Mucosa of descending colon (tissue), 3 donors: ENCODE results near the gene JAKMIP2. TPM values are rescaled to one million over a fixed set of nuclear protein-coding genes. Genes with fewer than 3 reads are reported as not detected.
A peak's percentile ranks its signal among the peaks of the same experiment; 100 is the strongest.
"Not testable (repeated sequence)": the region's sequence is repeated elsewhere in the genome, so short reads cannot be mapped to it uniquely, and the experiment has no call there.

ENCODE experiments used
- ATAC-seq: fragments of 200-7000 bp; cut with Tn5 transposase; one replicate; pipeline ENCODE4 v1.9.1; 2020; ENCODE audit warnings: mild to moderate bottlenecking, moderate library complexity
- DNase-seq, 3 donors: peaks; one replicate each; pipeline ENCODE4 v3.0.0-alpha.2; 2020
- H3K36me3 ChIP-seq: fragments of 200-600 bp; one replicate; pipeline ENCODE4 v1.8.0; 2021; ENCODE audit warnings: low read depth, mild to moderate bottlenecking
- H3K4me1 ChIP-seq: fragments of 200-600 bp; one replicate; pipeline ENCODE4 v1.8.0; 2021; ENCODE audit warnings: low read depth, mild to moderate bottlenecking
- H3K4me3 ChIP-seq: fragments of 200-600 bp; one replicate; pipeline ENCODE4 v1.8.0; 2021; ENCODE audit warnings: mild to moderate bottlenecking
- H3K9me3 ChIP-seq: fragments of 200-600 bp; one replicate; pipeline ENCODE4 v1.8.0; 2021; ENCODE audit warnings: mild to moderate bottlenecking
- intact Hi-C, 2 donors: fragments of 100-400 bp; cut with DNase I in 1 of 2; cut with micrococcal nuclease in 1 of 2; formaldehyde crosslinking; loops; one replicate each; pipeline versions ENCODE4 v1.11.0 to v1.11.1; 2022; cut with DNase I, micrococcal nuclease
- total RNA-seq, 3 donors: library from RNA; stranded (reverse); fragmentation: NEBNext Ultra II Directional in 2 of 3; extraction: Animal tissue kit (Norgen Biotek cat#: 25700) in 2 of 3; gene quantifications; one replicate each; pipeline versions ENCODE4 v1.2.1 to v1.2.4, GENCODE V29; 2021 to 2023
- TF ChIP-seq, protein P1 (sequence below): fragments of 200-600 bp; IDR thresholded peaks from one replicate; pipeline ENCODE4 v1.8.0; 2022; ENCODE audit warnings: antibody characterized with exemption, mild to moderate bottlenecking
- donor health status: DM: no; HTN: no; CAD: no; lungs with moderate emphysema.
- donor health status: DM: no; HTN: no; CAD: no.
- donor health status: DM: no; HTN: yes; CAD: no.

The JAKMIP2 gene
- total RNA-seq, 3 donors from 2014 or later: 0.90 to 9.0 (median 2.0) TPM

GRCh38 chr5:147727200-147727599 lies 55.3 kb downstream of the JAKMIP2 start:
- TF ChIP-seq, protein P1, sequence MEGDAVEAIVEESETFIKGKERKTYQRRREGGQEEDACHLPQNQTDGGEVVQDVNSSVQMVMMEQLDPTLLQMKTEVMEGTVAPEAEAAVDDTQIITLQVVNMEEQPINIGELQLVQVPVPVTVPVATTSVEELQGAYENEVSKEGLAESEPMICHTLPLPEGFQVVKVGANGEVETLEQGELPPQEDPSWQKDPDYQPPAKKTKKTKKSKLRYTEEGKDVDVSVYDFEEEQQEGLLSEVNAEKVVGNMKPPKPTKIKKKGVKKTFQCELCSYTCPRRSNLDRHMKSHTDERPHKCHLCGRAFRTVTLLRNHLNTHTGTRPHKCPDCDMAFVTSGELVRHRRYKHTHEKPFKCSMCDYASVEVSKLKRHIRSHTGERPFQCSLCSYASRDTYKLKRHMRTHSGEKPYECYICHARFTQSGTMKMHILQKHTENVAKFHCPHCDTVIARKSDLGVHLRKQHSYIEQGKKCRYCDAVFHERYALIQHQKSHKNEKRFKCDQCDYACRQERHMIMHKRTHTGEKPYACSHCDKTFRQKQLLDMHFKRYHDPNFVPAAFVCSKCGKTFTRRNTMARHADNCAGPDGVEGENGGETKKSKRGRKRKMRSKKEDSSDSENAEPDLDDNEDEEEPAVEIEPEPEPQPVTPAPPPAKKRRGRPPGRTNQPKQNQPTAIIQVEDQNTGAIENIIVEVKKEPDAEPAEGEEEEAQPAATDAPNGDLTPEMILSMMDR: no peak
- DNase-seq (no peak), ATAC-seq (no peak)
- H3K4me1 ChIP-seq: no peaks in the 10 kb centered on the region
- H3K4me3 ChIP-seq: no peak overlapping the region
- no peaks in the 10 kb centered on the region for H3K36me3 ChIP-seq
- H3K9me3 ChIP-seq: no peaks in the 10 kb centered on the region
- intact Hi-C loops: no loop called here

- intact Hi-C loops, DNase-seq, H3K9me3 ChIP-seq, ATAC-seq, H3K4me3 ChIP-seq, H3K36me3 ChIP-seq, H3K4me1 ChIP-seq: not testable (repeated sequence)
Measured at GRCh38 chr5:147721191-147721960, 61.2 kb downstream of the JAKMIP2 start.

DNA sequence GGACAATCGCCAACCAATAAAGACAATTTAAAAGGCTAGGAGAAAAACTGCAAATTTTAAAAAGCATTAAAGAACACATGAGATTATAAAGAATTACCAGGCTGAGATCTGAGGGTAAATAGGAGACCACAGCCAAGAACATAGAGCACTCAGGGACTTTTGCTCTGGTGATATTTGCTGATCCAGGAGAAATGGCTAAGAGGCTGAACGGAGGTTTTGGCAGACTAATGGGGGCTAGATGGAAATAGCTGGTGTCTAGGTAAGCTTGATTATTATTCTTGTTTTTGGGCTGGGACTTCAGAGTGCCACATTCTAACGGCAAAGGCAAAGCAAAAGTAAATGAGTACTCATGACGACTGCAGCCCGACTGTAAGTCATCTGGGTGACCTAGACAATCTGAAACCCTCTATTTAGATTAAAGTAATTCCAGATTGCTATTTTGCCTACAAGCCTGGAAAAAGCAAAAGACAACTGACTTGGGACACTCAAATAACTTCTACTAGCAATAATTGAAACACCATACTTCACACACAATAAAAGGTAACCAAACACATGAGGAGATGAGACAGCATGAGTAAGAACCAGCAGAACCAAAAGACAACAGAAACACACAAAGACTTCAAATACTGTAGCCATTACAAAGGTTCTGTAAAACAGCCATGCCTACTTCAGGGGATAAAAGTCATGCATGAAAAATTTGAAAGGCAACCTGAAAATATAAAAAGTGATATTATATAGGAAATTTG lies 68.8 kb downstream of the JAKMIP2 start:
- H3K4me1 ChIP-seq: peaks cover 7% of the 10 kb centered on the region
- no peak for DNase-seq
- H3K4me3 ChIP-seq: no peak overlapping the region
- no peaks in the 10 kb centered on the region for H3K9me3 ChIP-seq
- H3K36me3 ChIP-seq: no peaks in the 10 kb centered on the region
- no peak for ATAC-seq
- intact Hi-C loops: no loop called here
- TF ChIP-seq, protein P1: no peak

DNA sequence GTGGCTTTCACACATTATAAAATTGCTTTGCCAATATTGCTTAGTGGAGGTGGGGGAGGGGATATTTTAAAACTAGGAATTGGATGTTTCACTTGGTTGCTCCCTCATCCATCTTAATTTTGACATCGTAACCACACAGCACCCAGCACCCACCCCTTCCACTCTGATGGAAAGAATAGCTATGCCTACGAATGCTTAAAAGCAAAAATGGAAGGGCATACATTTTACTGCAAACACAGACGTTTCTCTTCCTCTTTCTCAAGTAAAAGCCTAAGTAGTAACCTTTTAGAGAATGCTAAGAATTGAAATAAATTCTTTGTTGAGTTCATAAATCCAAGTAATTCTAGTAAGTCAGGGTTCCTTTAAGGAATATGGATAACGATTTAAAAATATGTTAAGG lies 69.9 kb downstream of the JAKMIP2 start:
- intact Hi-C loops: no loop called here

DNA sequence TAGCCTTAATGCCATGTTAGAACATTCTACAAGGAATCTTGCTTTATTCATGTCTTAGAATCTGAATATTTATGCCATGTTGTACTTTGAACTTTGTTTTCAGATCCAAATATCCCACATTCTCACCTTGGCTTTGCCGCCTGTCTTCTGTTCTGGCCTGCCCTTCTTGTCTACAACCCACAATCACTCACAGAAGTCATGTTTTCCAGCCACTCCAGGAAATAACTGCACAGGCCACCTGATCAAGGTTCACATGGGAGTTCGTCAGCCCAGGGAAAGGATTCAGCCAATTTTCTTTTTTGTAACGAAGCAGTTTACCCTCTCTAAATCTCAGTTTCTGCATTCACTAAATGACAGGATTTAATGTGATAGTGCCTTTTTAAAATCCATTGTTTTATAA lies 70.5 kb downstream of the JAKMIP2 start:
- intact Hi-C loops: no loop called here
- H3K9me3 ChIP-seq: no peaks in the 10 kb centered on the region
- peaks cover 7% of the 10 kb centered on the region for H3K4me1 ChIP-seq
- ATAC-seq (peak; percentile 80), DNase-seq (peak in 1 of 3 donors; percentile 16)
- TF ChIP-seq, protein P1: no peak
- H3K36me3 ChIP-seq: no peaks in the 10 kb centered on the region
- H3K4me3 ChIP-seq: no peak overlapping the region

More for the DNA sequence above, 69.9 kb downstream of the JAKMIP2 start:
- no peak for ATAC-seq
- H3K9me3 ChIP-seq: no peaks in the 10 kb centered on the region
- no peak overlapping the region for H3K4me3 ChIP-seq
- DNase-seq: no peak
- H3K4me1 ChIP-seq: peaks cover 7% of the 10 kb centered on the region
- TF ChIP-seq, protein P1: no peak
- no peaks in the 10 kb centered on the region for H3K36me3 ChIP-seq

DNA sequence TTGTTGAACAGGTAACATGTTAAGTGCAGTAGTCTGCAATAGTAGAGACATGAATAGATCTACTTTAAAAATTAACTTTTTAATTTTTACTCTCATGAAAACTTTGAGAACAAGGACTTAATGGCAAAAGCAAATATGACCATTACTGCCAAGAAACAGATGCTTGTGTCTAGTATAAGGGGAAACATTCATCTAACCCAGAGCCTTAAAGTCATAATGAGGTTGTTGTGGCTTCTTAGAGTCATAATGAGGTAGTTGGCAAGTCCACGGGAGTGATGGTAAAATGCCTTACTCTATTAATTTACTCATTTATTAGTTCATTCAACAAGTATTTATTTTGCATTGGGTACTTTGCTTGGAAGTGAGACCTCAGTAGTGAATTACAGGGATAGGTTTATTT lies 71.5 kb downstream of the JAKMIP2 start:
- H3K4me3 ChIP-seq: no peak overlapping the region
- H3K9me3 ChIP-seq: no peaks in the 10 kb centered on the region
- peaks cover 7% of the 10 kb centered on the region for H3K4me1 ChIP-seq
- ATAC-seq: no peak
- no peak for DNase-seq
- no peaks in the 10 kb centered on the region for H3K36me3 ChIP-seq
- intact Hi-C loops: no loop called here
- TF ChIP-seq, protein P1: no peak
